K562 (cell line): ENCODE results near the gene MLC1. TPM values are rescaled to one million over a fixed set of nuclear protein-coding genes. Genes with fewer than 3 reads are reported as not detected.

Source experiments
- BRD9 ChIP-seq: fragments of 450-650 bp; IDR thresholded peaks from 2 replicates; pipeline ENCODE4 v1.6.1; 2018; ENCODE audit warnings: low read depth; ENCODE audit not compliant: partially characterized antibody
- CTBP1 ChIP-seq: fragments of 450-650 bp; IDR thresholded peaks from 2 replicates; pipeline ENCODE4 v1.6.1; 2016; ENCODE audit warnings: borderline replicate concordance
- EHMT2 ChIP-seq: fragments of 450-650 bp; IDR thresholded peaks from 2 replicates; pipeline ENCODE4 v1.6.1; 2018; ENCODE audit warnings: antibody characterized with exemption
- FOXJ2 ChIP-seq: fragments of 200-800 bp; sonication (Bioruptor generic); IDR thresholded peaks from 2 replicates; pipeline ENCODE4 v1.6.1; 2016; ENCODE audit warnings: missing genetic modification characterization, missing compliant biosample characterization
- FUS ChIP-seq: fragments of 200-400 bp; formaldehyde crosslinking; optimal IDR thresholded peaks from 2 replicates; pipeline ENCODE3; 2017; ENCODE audit warnings: low read depth, low read length
- KAT2B ChIP-seq: IDR thresholded peaks from one replicate; pipeline ENCODE4 v1.6.1; 2012; ENCODE audit warnings: low read depth, mild to moderate bottlenecking, control low read depth, inconsistent platforms, low read length, moderate library complexity
- NFRKB ChIP-seq: fragments of 450-650 bp; IDR thresholded peaks from 2 replicates; pipeline ENCODE4 v1.6.1; 2016; ENCODE audit warnings: low read depth
- PCBP2 ChIP-seq: fragments of 200-400 bp; formaldehyde crosslinking; IDR thresholded peaks from 2 replicates; pipeline ENCODE4 v1.6.1; 2018; ENCODE audit warnings: low read length, low read depth, mild to moderate bottlenecking, moderate library complexity; ENCODE audit not compliant: poor library complexity, severe bottlenecking
- PHF8 ChIP-seq: fragments of 200-600 bp; sonication (generic); IDR thresholded peaks from 2 replicates; pipeline ENCODE4 v1.6.1; 2012; ENCODE audit warnings: mixed run types, mild to moderate bottlenecking, inconsistent platforms, low read length, moderate library complexity, borderline replicate concordance
- SMARCE1 ChIP-seq: fragments of 450-650 bp; IDR thresholded peaks from 2 replicates; pipeline ENCODE4 v1.7.1; 2016; ENCODE audit warnings: mild to moderate bottlenecking
- SNRNP70 ChIP-seq: fragments of 200-400 bp; formaldehyde crosslinking; optimal IDR thresholded peaks from 2 replicates; pipeline ENCODE3; 2017; ENCODE audit warnings: low read depth, low read length
- SP2 ChIP-seq: IDR thresholded peaks from 2 replicates; pipeline ENCODE4 v1.6.1; 2011; ENCODE audit warnings: mild to moderate bottlenecking, low read depth, low read length, moderate library complexity; ENCODE audit not compliant: poor library complexity, severe bottlenecking; ENCODE audit errors: extremely low read depth
- ZC3H8 ChIP-seq: fragments of 450-650 bp; IDR thresholded peaks from 2 replicates; pipeline ENCODE4 v1.6.1; 2017
- ZNF23 ChIP-seq: fragments of 250-450 bp; sonication (Bioruptor Pico); IDR thresholded peaks from 2 replicates; pipeline ENCODE4 v1.4.0; 2020; ENCODE audit warnings: mild to moderate bottlenecking
- ZNF830 ChIP-seq: fragments of 250-450 bp; sonication (Bioruptor Pico); IDR thresholded peaks from 2 replicates; pipeline ENCODE4 v1.5.0; 2021; ENCODE audit warnings: mild to moderate bottlenecking
- polyA plus RNA-seq, 8 experiments: library from polyadenylated mRNA; depleted of rRNA in 4 of 8; stranded (reverse) in 5 of 8; unstranded in 3 of 8; fragments of >200 nt; fragmentation: Nextera tagmentation in 2 of 8; fragmentation: Illumina TruSeq in 1 of 8; extraction: Ambion mirVana in 2 of 8; extraction: Trizol in 1 of 8; gene quantifications; 2 replicates each; pipeline versions ENCODE4 v1.2.1 to v1.2.3, GENCODE V29; 2011 to 2014; ENCODE audit warnings: inconsistent platforms in 1 of 8, missing spikeins in 1 of 8
- total RNA-seq, 7 experiments: library from RNA; depleted of rRNA in 6 of 7; stranded (reverse); fragments of >200 nt in 6 of 7; fragmentation: Illumina TruSeq in 2 of 7; extraction: Trizol in 2 of 7; gene quantifications; 2 replicates each; pipeline versions ENCODE4 v1.2.1 to v1.2.3, GENCODE V29; 2011 to 2021; ENCODE audit warnings: low replicate concordance in 1 of 7
- TF ChIP-seq, protein P1 (sequence below): fragments of 450-650 bp; formaldehyde crosslinking; conservative IDR thresholded peaks from 2 replicates; pipeline ENCODE4 v1.4.0; 2022; ENCODE audit warnings: mild to moderate bottlenecking, missing genetic modification characterization
- TF ChIP-seq, protein P2 (sequence below): fragments of 450-650 bp; IDR thresholded peaks from 2 replicates; pipeline ENCODE4 v1.7.1; 2018; ENCODE audit warnings: mild to moderate bottlenecking, low read depth; ENCODE audit not compliant: partially characterized antibody
- TF ChIP-seq, protein P3 (sequence below): sonication (generic); formaldehyde crosslinking; IDR thresholded peaks from 2 replicates; pipeline ENCODE4 v1.4.0; 2020; ENCODE audit warnings: mild to moderate bottlenecking, missing genetic modification reagents
- TF ChIP-seq, protein P4 (sequence below): fragments of 250-450 bp; sonication (Bioruptor Pico); IDR thresholded peaks from 2 replicates; pipeline ENCODE4 v1.8.0; 2022; ENCODE audit warnings: inconsistent platforms, mild to moderate bottlenecking, moderate library complexity, borderline replicate concordance

Gene MLC1
- total and polyA plus RNA-seq, 9 of the 15 experiments (the other 6 are each of a cell fraction or from before 2014, with no cell fraction given): 0.06 to 0.98 (median 0.39) TPM

DNA sequence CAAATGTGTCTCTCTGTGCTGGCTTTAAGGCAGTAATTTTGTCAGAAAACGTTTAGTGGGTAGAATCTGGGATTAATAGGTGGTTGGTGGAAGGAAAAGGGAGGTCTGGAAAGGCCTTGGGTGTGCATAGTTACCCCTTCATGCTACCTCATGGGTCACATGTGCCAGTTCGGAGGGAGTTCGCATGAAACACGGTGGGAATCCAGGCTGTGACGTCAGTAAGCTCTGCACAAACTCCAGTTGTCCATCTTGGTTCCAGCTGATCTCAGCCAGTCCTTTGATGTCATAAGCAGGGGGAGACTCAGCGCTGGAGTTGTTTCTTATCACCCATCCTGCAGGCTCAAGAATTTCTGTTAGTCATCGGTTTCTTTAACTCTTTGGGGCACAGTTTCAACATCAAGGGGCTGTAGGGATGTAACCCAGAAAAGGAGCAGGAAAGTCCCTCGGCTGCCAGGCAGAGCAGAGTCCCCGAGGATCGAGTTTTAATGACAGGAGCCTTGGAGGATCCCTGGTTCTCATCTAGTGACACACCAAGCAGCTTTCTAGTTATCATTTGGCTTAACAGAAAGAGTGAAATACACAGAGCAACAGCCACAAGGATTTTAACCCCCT, 33.4 kb upstream of the MLC1 start (continued):
- TF ChIP-seq KAT2B: no peak
- TF ChIP-seq EHMT2: no peak
- no peak for TF ChIP-seq SNRNP70
- TF ChIP-seq ZNF23 (CRISPR knock-in tag): no peak
- TF ChIP-seq FOXJ2 (tag): no peak
- TF ChIP-seq PCBP2: no peak
- TF ChIP-seq BRD9: peak; percentile 25
- TF ChIP-seq, protein P1, sequence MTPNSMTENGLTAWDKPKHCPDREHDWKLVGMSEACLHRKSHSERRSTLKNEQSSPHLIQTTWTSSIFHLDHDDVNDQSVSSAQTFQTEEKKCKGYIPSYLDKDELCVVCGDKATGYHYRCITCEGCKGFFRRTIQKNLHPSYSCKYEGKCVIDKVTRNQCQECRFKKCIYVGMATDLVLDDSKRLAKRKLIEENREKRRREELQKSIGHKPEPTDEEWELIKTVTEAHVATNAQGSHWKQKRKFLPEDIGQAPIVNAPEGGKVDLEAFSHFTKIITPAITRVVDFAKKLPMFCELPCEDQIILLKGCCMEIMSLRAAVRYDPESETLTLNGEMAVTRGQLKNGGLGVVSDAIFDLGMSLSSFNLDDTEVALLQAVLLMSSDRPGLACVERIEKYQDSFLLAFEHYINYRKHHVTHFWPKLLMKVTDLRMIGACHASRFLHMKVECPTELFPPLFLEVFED: no peak
- TF ChIP-seq SP2: no peak
- TF ChIP-seq PHF8: peak; percentile 36; the same call in 1 of the 2 replicates
- no peak for TF ChIP-seq FUS
- TF ChIP-seq, protein P2, sequence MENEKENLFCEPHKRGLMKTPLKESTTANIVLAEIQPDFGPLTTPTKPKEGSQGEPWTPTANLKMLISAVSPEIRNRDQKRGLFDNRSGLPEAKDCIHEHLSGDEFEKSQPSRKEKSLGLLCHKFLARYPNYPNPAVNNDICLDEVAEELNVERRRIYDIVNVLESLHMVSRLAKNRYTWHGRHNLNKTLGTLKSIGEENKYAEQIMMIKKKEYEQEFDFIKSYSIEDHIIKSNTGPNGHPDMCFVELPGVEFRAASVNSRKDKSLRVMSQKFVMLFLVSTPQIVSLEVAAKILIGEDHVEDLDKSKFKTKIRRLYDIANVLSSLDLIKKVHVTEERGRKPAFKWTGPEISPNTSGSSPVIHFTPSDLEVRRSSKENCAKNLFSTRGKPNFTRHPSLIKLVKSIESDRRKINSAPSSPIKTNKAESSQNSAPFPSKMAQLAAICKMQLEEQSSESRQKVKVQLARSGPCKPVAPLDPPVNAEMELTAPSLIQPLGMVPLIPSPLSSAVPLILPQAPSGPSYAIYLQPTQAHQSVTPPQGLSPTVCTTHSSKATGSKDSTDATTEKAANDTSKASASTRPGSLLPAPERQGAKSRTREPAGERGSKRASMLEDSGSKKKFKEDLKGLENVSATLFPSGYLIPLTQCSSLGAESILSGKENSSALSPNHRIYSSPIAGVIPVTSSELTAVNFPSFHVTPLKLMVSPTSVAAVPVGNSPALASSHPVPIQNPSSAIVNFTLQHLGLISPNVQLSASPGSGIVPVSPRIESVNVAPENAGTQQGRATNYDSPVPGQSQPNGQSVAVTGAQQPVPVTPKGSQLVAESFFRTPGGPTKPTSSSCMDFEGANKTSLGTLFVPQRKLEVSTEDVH: no peak
- TF ChIP-seq, protein P3, sequence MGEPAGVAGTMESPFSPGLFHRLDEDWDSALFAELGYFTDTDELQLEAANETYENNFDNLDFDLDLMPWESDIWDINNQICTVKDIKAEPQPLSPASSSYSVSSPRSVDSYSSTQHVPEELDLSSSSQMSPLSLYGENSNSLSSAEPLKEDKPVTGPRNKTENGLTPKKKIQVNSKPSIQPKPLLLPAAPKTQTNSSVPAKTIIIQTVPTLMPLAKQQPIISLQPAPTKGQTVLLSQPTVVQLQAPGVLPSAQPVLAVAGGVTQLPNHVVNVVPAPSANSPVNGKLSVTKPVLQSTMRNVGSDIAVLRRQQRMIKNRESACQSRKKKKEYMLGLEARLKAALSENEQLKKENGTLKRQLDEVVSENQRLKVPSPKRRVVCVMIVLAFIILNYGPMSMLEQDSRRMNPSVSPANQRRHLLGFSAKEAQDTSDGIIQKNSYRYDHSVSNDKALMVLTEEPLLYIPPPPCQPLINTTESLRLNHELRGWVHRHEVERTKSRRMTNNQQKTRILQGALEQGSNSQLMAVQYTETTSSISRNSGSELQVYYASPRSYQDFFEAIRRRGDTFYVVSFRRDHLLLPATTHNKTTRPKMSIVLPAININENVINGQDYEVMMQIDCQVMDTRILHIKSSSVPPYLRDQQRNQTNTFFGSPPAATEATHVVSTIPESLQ (CRISPR knock-in tag): no peak
- no peak for TF ChIP-seq ZC3H8
- TF ChIP-seq SMARCE1: peak; percentile 96
- TF ChIP-seq NFRKB: peak; percentile 36
- TF ChIP-seq ZNF830 (CRISPR knock-in tag): no peak
- peak; percentile 80; the same call in 1 of the 2 replicates for TF ChIP-seq CTBP1
- TF ChIP-seq, protein P4, sequence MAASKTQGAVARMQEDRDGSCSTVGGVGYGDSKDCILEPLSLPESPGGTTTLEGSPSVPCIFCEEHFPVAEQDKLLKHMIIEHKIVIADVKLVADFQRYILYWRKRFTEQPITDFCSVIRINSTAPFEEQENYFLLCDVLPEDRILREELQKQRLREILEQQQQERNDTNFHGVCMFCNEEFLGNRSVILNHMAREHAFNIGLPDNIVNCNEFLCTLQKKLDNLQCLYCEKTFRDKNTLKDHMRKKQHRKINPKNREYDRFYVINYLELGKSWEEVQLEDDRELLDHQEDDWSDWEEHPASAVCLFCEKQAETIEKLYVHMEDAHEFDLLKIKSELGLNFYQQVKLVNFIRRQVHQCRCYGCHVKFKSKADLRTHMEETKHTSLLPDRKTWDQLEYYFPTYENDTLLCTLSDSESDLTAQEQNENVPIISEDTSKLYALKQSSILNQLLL (CRISPR knock-in tag): no peak
